ENCODE measurements around the gene SYT13.

SYT13 gene

GRCh38 chr11:45218705-45219104 is 67.4 kb downstream of the SYT13 start:
- Histone ChIP-seq H3K4me1 (ENCODE audit: insufficient read depth, insufficient read length) (no peaks in the 10 kb centered on the region), H3K9ac (ENCODE audit: insufficient read length, low read depth) (no peak overlapping the region), H3K4me3 (ENCODE audit: insufficient read length, low read depth) (no peak overlapping the region), H3K27me3 (ENCODE audit: insufficient read depth, insufficient read length) (no peaks in the 10 kb centered on the region), H3K36me3 (ENCODE audit: insufficient read depth, insufficient read length, low read length) (peaks cover 16% of the 10 kb centered on the region), H3K9me3 (ENCODE audit: insufficient read depth, low read length) (no peaks in the 10 kb centered on the region)
- TF ChIP-seq ZNF274 (IDR thresholded peaks at IDR 0.05; ENCODE audit: low read depth, low read length) (no peak), SUZ12 (IDR thresholded peaks at IDR 0.05; ENCODE audit: extremely low read depth, insufficient read depth, insufficient read length) (no peak), YY1 (IDR thresholded peaks at IDR 0.05; ENCODE audit: insufficient read depth, insufficient read length) (no peak)
- DNase-seq (ENCODE audit: low read depth, low spot score) = no peak

DNA sequence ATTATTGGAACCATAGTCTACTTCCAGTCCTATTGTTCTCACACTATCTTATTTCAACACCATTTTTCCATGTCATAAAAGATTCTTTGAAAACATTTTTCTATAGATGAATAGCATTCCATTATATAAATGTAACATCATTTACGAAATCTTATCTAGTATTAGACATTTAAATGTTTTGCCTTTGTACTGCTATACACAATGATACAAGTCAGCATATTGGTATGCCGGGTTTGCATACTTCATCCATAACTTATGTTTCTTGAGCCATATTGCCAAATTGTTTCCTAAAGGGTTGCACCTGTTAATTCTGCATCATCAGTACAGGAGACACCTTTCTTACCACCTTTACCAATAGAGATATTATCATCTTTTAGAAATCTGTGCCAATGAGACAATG is 68.2 kb downstream of the SYT13 start:
- no peak for DNase-seq (ENCODE audit: low read depth, low spot score)
- Histone ChIP-seq H3K9me3 (ENCODE audit: insufficient read depth, low read length) (no peaks in the 10 kb centered on the region), H3K36me3 (ENCODE audit: insufficient read depth, insufficient read length, low read length) (peaks cover 23% of the 10 kb centered on the region), H3K4me1 (ENCODE audit: insufficient read depth, insufficient read length) (no peaks in the 10 kb centered on the region), H3K9ac (ENCODE audit: insufficient read length, low read depth) (no peak overlapping the region), H3K27me3 (ENCODE audit: insufficient read depth, insufficient read length) (no peaks in the 10 kb centered on the region), H3K4me3 (ENCODE audit: insufficient read length, low read depth) (no peak overlapping the region)
- TF ChIP-seq SUZ12 (IDR thresholded peaks at IDR 0.05; ENCODE audit: extremely low read depth, insufficient read depth, insufficient read length) = no peak
- TF ChIP-seq ZNF274 (IDR thresholded peaks at IDR 0.05; ENCODE audit: low read depth, low read length) = no peak
- no peak for TF ChIP-seq YY1 (IDR thresholded peaks at IDR 0.05; ENCODE audit: insufficient read depth, insufficient read length)

GRCh38 chr11:45216901-45217300 is 69.2 kb downstream of the SYT13 start:
- Histone ChIP-seq H3K9me3 (ENCODE audit: insufficient read depth, low read length) (no peaks in the 10 kb centered on the region), H3K4me3 (ENCODE audit: insufficient read length, low read depth) (no peak overlapping the region), H3K9ac (ENCODE audit: insufficient read length, low read depth) (no peak overlapping the region), H3K36me3 (ENCODE audit: insufficient read depth, insufficient read length, low read length) (peaks cover 30% of the 10 kb centered on the region), H3K27me3 (ENCODE audit: insufficient read depth, insufficient read length) (no peaks in the 10 kb centered on the region), H3K4me1 (ENCODE audit: insufficient read depth, insufficient read length) (peaks cover 2% of the 10 kb centered on the region)
- TF ChIP-seq ZNF274 (IDR thresholded peaks at IDR 0.05; ENCODE audit: low read depth, low read length) = no peak
- no peak for TF ChIP-seq SUZ12 (IDR thresholded peaks at IDR 0.05; ENCODE audit: extremely low read depth, insufficient read depth, insufficient read length)
- TF ChIP-seq YY1 (IDR thresholded peaks at IDR 0.05; ENCODE audit: insufficient read depth, insufficient read length) = no peak
- DNase-seq (ENCODE audit: low read depth, low spot score) = no peak

GRCh38 chr11:45216031-45216430 is 70.1 kb downstream of the SYT13 start:
- H3K9ac ChIP-seq (ENCODE audit: insufficient read length, low read depth) = no peak overlapping the region
- TF ChIP-seq SUZ12 (IDR thresholded peaks at IDR 0.05; ENCODE audit: extremely low read depth, insufficient read depth, insufficient read length) (no peak), ZNF274 (IDR thresholded peaks at IDR 0.05; ENCODE audit: low read depth, low read length) (no peak), YY1 (IDR thresholded peaks at IDR 0.05; ENCODE audit: insufficient read depth, insufficient read length) (no peak)

GRCh38 chr11:45215098-45215865 is 70.9 kb downstream of the SYT13 start:
- TF ChIP-seq SUZ12 (IDR thresholded peaks at IDR 0.05; ENCODE audit: extremely low read depth, insufficient read depth, insufficient read length) = no peak
- TF ChIP-seq YY1 (IDR thresholded peaks at IDR 0.05; ENCODE audit: insufficient read depth, insufficient read length) = no peak
- no peak for TF ChIP-seq ZNF274 (IDR thresholded peaks at IDR 0.05; ENCODE audit: low read depth, low read length)
- no peak overlapping the region for H3K4me3 ChIP-seq (ENCODE audit: insufficient read length, low read depth)
- H3K9me3 ChIP-seq (ENCODE audit: insufficient read depth, low read length) = no peaks in the 10 kb centered on the region
- peaks cover 38% of the 10 kb centered on the region for H3K36me3 ChIP-seq (ENCODE audit: insufficient read depth, insufficient read length, low read length)
- DNase-seq (ENCODE audit: low read depth, low spot score) = no peak
- peaks cover 4% of the 10 kb centered on the region for H3K4me1 ChIP-seq (ENCODE audit: insufficient read depth, insufficient read length)
- H3K9ac ChIP-seq (ENCODE audit: insufficient read length, low read depth) = no peak overlapping the region
- no peaks in the 10 kb centered on the region for H3K27me3 ChIP-seq (ENCODE audit: insufficient read depth, insufficient read length)

More at GRCh38 chr11:45216031-45216430, 70.1 kb downstream of the SYT13 start:
- H3K4me3 ChIP-seq (ENCODE audit: insufficient read length, low read depth) = no peak overlapping the region
- no peaks in the 10 kb centered on the region for H3K9me3 ChIP-seq (ENCODE audit: insufficient read depth, low read length)
- H3K27me3 ChIP-seq (ENCODE audit: insufficient read depth, insufficient read length) = no peaks in the 10 kb centered on the region
- peaks cover 2% of the 10 kb centered on the region for H3K4me1 ChIP-seq (ENCODE audit: insufficient read depth, insufficient read length)
- peaks cover 35% of the 10 kb centered on the region for H3K36me3 ChIP-seq (ENCODE audit: insufficient read depth, insufficient read length, low read length)
- no peak for DNase-seq (ENCODE audit: low read depth, low spot score)

- Histone ChIP-seq H3K27me3 (ENCODE audit: insufficient read depth, insufficient read length) (no peaks in the 10 kb centered on the region), H3K4me3 (ENCODE audit: insufficient read length, low read depth) (no peak overlapping the region), H3K4me1 (ENCODE audit: insufficient read depth, insufficient read length) (peaks cover 17% of the 10 kb centered on the region), H3K9me3 (ENCODE audit: insufficient read depth, low read length) (no peaks in the 10 kb centered on the region), H3K36me3 (ENCODE audit: insufficient read depth, insufficient read length, low read length) (peaks cover 37% of the 10 kb centered on the region), H3K9ac (ENCODE audit: insufficient read length, low read depth) (no peak overlapping the region)
- no peak for DNase-seq (ENCODE audit: low read depth, low spot score)
- TF ChIP-seq YY1 (IDR thresholded peaks at IDR 0.05; ENCODE audit: insufficient read depth, insufficient read length) (no peak), ZNF274 (IDR thresholded peaks at IDR 0.05; ENCODE audit: low read depth, low read length) (no peak)
These were observed 72.4 kb downstream of the SYT13 start for GRCh38 chr11:45213717-45214116.

DNA sequence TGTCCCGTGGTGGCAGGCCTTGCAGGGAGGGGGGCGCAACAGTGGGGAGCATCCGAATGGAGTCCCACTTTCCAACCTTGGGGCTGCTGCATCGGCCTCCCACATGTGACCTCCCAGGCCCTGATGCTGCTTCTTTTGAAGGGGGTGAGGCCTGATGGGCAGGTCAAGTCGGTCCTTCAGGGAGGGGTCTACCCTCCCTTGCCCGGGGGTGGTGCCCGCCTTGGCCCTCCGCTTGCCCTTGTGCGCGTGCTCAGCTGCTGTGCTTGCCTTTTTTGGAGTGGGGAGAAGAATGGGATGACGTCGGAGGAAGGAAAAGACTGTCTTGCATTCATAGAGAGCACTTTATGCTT is 72.8 kb downstream of the SYT13 start:
- H3K9me3 ChIP-seq (ENCODE audit: insufficient read depth, low read length) = no peaks in the 10 kb centered on the region
- peaks cover 37% of the 10 kb centered on the region for H3K36me3 ChIP-seq (ENCODE audit: insufficient read depth, insufficient read length, low read length)
- no peak overlapping the region for H3K4me3 ChIP-seq (ENCODE audit: insufficient read length, low read depth)
- no peaks in the 10 kb centered on the region for H3K27me3 ChIP-seq (ENCODE audit: insufficient read depth, insufficient read length)
- TF ChIP-seq YY1 (IDR thresholded peaks at IDR 0.05; ENCODE audit: insufficient read depth, insufficient read length) = no peak
- no peak for TF ChIP-seq ZNF274 (IDR thresholded peaks at IDR 0.05; ENCODE audit: low read depth, low read length)
- no peak for TF ChIP-seq SUZ12 (IDR thresholded peaks at IDR 0.05; ENCODE audit: extremely low read depth, insufficient read depth, insufficient read length)
- no peak overlapping the region for H3K9ac ChIP-seq (ENCODE audit: insufficient read length, low read depth)
- H3K4me1 ChIP-seq (ENCODE audit: insufficient read depth, insufficient read length) = peaks cover 17% of the 10 kb centered on the region
- no peak for DNase-seq (ENCODE audit: low read depth, low spot score)
